Amniotic stem cell (primary cell): ENCODE measurements around the gene GRK6.
"Not testable (repeated sequence)": the region's sequence is repeated elsewhere in the genome, so short reads cannot be mapped to it uniquely, and the experiment has no call there.

Experiments
- DNase-seq: peaks from one replicate; lab custom pipeline; 2025; lab: John Stamatoyannopoulos, UW

Gene GRK6

GRCh38 chr5:177471610-177472356 is 45.3 kb downstream of the GRK6 start:
- DNase-seq: no peak

DNA sequence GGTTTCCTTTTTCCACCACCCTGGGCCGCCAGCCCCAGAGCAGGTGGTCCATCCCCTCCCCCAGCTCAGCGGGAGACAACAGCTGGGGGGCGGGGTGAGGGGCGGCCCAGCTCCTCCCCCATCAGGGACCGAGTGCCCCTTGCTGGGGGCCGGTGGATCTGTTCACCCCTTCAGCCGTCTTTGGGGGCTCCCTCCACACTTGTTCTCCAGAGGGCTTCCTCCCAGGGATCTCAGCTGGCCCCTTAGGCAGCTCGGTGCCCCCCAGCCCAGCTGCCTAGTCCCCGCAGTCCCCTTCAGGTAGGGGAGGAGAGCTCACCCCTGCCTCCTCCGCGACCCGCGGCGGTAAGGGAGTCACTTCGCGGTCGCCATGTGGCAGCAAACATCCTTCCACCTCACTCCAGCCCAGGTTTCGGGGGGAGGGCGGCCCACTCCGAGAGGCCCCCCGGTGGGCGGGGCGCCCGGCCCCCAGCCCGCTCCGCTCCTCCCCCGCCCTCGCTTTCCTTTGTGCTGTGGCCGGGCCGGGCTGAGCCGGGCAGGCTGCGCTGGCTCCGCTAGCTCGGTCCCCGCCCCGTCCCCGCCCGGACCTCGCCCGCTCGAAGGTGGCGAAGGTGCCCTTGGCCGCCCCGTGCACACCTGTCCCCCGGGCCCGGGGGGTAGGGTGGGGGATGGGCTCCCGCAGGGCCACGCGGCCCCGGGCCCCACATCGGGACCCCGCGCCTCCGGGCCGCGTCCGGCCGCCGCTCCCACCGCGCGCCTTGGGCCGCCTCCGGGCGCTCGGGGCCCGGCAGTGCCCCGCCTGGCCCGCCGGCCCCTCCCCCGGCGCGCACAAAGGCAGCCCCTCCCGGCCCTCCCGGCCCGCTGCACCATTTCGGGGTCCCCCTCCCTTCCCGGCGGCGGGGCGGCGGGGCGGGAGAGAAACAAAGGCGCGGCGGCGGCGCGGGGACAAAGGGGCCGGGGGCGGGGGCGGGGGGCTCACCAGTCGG is 46.3 kb downstream of the GRK6 start:
- DNase-seq: no peak

DNA sequence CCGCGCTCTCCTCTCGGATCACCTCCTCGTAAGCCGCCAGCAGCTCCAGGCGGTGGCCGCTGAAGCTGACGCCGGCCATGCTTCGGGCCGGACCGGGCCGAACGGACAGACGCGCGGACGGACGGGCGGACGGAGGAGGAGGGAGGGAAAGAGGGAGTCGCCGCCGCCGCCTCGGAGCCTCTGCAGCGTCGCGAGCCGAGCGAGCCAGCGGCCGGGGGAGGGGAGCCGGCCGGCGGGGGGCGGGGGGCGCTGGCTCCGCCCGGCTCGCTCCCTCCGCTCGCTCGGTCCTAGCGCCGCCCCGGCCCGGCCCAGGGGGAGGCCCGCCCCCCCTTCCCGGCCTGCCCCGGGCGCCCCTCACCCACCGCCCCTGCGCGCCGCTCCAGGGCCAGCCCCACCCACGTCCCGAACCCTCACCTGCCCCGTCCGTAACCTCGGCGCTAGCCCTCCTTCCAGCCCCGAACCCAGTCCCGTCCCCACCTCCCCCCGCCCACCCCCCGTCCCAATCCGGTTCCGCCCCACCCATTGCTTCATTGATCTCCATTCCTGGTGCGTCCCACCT is 47.0 kb downstream of the GRK6 start, which contains the start of gene DBN1:
Gene DBN1, minus strand, starts transcription at position 192 of the 559 bp plus-strand sequence. Its CDS starts 113 bp downstream, at position 79.
- DNase-seq: no peak

DNA sequence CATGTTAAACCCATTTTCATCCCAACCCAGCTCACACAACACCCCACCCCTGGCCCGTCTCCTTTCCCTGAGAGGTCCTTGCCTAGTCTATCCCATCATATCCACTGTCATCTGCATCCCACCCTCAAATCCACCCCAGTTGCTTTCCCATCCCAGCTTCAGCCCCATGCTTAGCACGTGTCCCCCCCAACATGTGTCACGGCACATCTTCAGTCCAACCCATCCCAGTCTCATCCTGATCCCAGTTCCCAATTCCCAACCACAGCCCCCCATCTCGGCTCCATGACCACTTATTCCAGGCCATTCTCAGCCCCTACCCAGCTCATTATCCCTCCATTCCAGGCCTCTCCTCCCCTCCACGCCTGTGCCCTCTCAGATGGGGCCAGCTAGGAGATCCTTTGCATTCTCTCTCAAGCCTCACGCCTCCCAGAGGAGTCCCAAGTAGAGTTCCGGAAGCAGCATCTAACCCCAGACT is 47.6 kb downstream of the GRK6 start:
- DNase-seq: no peak

DNA sequence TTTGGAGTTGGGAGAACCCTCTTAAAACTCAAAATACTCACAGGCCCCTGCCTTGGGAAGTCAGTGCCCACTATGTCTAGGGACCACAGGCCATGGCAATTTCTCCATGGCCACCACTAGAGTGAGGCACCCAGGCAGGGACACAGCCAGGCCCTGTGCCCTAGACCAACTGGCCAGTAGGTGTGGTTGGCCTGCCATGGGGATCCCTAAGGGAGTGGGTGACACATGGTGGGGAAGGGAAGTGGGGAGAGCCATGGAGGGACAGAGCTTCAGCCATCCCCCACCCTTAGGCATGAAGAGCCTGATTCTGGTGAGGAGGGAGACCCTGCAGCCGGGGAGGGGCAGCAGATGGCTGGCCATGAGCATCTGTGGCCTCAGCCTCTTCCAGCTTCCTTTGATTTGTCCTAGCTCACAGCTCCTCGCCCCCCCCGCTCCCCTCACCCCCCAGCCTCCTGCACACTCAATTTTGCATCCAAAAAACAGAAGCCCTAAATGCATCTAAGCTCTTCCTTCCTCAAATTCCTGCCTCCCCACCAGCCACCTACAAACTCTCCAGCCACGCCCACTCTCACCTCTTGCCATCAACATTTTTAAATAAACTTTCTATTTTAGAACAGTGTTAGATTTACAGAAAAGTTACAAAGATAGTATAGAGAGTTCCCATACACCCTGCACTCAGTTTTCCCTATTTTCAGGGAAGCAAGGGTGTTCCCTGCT is 48.5 kb downstream of the GRK6 start:
- DNase-seq: no peak

DNA sequence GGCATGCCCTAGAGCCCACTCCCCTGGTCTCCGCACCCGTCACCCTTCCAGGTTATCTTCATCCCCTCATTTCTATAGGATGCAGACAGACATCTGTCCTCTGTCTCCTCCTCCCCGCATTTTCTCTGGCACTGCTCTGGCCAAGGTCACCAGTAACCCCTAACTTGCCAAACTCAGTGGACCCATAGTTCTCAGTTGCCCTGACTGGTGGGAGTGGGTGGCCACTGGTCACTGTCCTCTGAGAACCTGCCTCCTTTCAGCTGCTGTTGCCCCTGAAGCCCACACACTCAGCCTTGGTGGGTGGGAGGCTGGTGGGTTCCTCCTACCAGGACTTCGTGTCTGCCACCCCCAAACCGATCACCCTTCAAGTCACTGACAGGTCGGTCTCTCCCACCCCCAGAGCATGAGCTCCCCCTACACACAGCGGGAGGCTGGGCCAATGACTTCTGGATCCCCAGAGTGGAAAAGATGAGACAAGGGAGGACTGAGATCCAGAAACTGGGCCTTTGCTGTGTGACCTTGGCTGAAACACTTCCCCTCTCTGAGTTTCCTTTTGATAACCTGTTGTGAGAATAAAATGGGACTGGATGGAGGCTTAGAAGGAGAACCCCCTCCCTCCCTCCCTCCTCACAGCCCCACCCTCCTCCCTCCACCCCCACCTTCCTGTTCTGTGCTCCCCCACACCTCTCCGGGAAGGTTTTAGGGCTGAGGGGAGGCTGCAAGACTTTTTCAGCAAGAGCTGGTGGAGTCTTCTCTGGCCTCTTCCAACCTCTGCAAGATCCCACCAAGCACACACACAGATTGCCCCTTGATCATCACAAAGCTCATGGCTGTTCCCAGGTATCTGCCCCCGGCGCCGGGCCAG is 49.3 kb downstream of the GRK6 start:
- DNase-seq: no peak

GRCh38 chr5:177476531-177477233 is 50.2 kb downstream of the GRK6 start:
- DNase-seq: no peak

GRCh38 chr5:177477701-177478477 is 51.4 kb downstream of the GRK6 start:
- no peak for DNase-seq

GRCh38 chr5:177478711-177479646 is 52.5 kb downstream of the GRK6 start:
- DNase-seq: no peak

GRCh38 chr5:177479774-177480173 is 53.3 kb downstream of the GRK6 start:
- DNase-seq: no peak

DNA sequence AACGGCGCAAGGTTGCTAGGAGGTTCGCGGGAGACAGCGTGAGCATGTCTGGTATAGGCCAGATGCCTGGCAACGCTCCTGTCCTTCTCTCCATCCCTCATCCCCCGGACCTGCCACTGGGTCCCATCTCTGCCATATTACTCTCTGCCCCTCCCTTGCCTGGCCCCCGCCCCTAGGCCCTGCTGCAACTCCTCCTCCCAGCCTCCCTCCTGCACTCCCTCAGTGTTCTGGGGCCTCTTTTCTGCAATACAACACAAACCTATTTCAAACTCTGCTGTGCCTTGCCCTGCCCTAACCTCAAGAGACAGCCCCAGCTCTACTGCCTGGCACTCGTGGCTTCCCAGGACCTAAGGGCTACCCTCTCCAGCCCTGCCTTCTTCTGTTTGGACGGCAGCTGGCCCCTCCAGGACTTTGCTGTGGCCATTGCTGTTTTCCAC is 55.9 kb downstream of the GRK6 start:
- no peak for DNase-seq

DNA sequence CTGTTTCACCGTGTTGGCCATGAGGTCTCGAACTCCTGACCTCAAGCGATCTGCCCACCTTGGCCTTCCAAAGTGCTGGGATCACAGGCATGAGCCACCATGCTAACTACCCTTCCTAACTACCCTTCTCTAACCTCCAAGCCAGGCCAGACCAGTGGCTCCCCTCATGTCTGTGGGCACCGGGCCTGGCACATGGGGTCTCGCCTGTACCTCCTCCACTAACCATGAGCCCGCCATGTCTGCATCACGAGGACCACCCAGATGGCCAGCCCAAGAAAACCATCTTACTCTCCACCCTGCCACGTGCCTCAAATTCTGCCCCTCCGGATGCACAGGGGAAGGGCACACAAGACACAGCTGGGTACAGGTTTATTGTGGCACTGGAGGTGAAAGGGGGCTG is 56.6 kb downstream of the GRK6 start:
- no peak for DNase-seq

- DNase-seq: no peak
These were observed 57.8 kb downstream of the GRK6 start for GRCh38 chr5:177483994-177484901.

DNA sequence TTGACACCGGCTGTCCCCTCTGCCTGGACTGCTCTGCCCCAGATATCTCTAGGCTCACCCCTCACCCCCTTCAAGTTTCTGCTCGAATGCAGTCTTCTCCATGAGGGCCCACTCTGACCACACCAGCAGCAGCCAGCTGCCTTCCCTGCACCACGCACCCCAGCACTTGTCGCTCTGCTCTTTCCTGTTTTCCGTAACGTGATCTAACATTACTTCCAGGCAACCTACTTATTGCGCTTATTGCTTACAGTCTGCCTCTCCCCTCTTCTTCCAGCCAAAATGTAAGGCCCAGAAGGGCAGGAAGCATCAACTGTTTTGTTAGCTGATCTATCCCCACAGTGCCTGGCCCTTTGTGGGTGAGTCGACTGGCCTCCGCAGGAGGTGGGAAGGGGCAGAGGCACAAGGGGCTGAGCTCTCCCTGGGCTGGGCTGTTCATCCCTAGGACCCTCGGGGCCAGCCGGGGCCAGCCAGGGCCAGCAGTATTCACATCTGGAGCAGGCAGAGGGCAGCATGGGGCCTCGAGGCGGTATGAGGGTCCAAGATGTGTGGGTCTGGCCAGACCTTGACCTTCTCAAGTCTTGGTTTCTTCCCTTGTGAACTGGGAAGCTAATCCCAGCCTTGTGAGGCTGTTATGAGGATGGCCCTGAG is 58.5 kb downstream of the GRK6 start:
- no peak for DNase-seq

DNA sequence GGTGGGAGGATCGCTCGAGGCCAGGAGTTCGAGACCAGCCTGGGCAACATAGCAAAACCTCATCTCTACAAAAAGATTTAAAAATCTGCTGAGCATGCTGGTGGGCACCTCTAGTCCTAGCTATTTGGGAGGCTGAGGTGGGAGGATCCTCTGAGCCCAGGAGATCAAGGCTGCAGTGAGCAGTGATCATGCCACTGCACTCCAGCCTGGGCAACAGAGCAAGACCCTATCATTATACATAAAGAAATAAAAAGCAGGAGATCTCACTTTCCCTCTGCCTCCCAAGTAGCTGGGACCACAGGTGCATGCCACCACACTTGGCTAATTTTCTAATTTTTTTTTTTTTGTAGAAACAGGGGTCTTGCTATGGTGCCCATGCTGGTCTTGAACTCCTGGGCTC is 59.3 kb downstream of the GRK6 start:
- DNase-seq: not testable (repeated sequence)

GRCh38 chr5:177486256-177486655 is 59.8 kb downstream of the GRK6 start:
- DNase-seq: no peak

- DNase-seq: no peak
These were observed 60.7 kb downstream of the GRK6 start for GRCh38 chr5:177487144-177487543.
